Measurements from ENCODE around the gene BICD1. TPM values are rescaled to one million over a fixed set of nuclear protein-coding genes. Genes with fewer than 3 reads are reported as not detected.

BICD1 gene
- total and polyA plus RNA-seq, 2 donors (not counting 1 experiment from before 2014, with no cell fraction given): 15.2 to 93.5 TPM

DNA sequence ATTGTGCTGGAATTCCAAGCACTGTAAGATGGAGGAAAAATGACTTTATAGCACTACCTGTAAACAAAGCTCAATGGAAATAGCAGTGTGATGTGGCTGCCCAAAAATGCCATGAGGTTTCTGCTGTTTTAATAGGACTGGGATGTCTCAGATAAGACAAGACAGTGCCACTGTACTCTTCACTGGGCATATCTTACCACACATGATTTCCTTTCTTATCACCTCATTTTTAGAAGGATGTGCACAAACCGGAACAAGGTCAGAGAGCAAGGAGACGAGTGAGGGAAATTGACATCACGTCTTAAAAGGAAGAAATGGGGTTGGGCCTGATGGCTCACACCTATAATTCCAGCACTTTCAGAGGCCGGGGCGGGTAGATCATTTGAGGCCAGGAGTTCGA lies 254.3 kb downstream of the BICD1 start:
- H3K36me3 ChIP-seq (replicated peaks in 1 of 2; ENCODE audit: control extremely low read depth in 1 of 2, control insufficient read depth in 1 of 2, extremely low read depth in 1 of 2, insufficient read depth in 2 of 2, low read length in 1 of 2): no peaks in the 10 kb centered on the region
- DNase-seq (no peak), ATAC-seq (ENCODE audit: low read depth) (no peak)
- no peaks in the 10 kb centered on the region for H3K79me2 ChIP-seq (ENCODE audit: control insufficient read depth, insufficient read depth, low read length)
- 100% methylated on average over 3 of the region's 6 CpGs for WGBS (ENCODE audit: insufficient coverage)
- no peak overlapping the region for H3K27ac ChIP-seq (ENCODE audit: low read length in 2 of 2)
- no peak overlapping the region for H2AFZ ChIP-seq (ENCODE audit: insufficient read depth, low read depth, low read length, poor library complexity, severe bottlenecking)
- ChIA-PET CTCF (interaction anchor here (0.7 kb wide), 1 partner anchor 721 kb away, joined by 5 read pairs; no protein-coding TSS in a partner anchor), POLR2A (no interaction called here)
- no peaks in the 10 kb centered on the region for H3K9me3 Mint-ChIP-seq (ENCODE audit: insufficient read depth)
- H3K27me3 ChIP-seq (replicated peaks in 1 of 4; ENCODE audit: control extremely low read depth in 1 of 4, control insufficient read depth in 3 of 4, insufficient read depth in 4 of 4, low read length in 3 of 4): no peaks in the 10 kb centered on the region
- H3K4me2 ChIP-seq (replicated peaks; ENCODE audit: low read depth, low read length, poor library complexity, severe bottlenecking): no peak overlapping the region
- no peaks in the 10 kb centered on the region for H3K4me1 Mint-ChIP-seq
- H3K9ac ChIP-seq (ENCODE audit: low read length): no peak overlapping the region
- no peak overlapping the region for H3K4me3 Mint-ChIP-seq
- H3K9me3 ChIP-seq (ENCODE audit: control extremely low read depth in 1 of 3, control insufficient read depth in 2 of 3, insufficient read depth in 1 of 3, low read length in 2 of 3): no peaks in the 10 kb centered on the region
- H4K20me1 ChIP-seq (ENCODE audit: control insufficient read depth, insufficient read depth, low read length, poor library complexity, severe bottlenecking): no peaks in the 10 kb centered on the region
- no peaks in the 10 kb centered on the region for H3K4me1 ChIP-seq (ENCODE audit: control insufficient read depth in 2 of 2, insufficient read depth in 2 of 2, low read length in 2 of 2)
- no peak overlapping the region for H3K27ac Mint-ChIP-seq
- intact Hi-C loops (cut with micrococcal nuclease): loop anchor here (10.0 kb wide), 1 partner anchor 314 kb away; the partner anchor contains the start of gene DNM1L
- TF ChIP-seq, protein P1, sequence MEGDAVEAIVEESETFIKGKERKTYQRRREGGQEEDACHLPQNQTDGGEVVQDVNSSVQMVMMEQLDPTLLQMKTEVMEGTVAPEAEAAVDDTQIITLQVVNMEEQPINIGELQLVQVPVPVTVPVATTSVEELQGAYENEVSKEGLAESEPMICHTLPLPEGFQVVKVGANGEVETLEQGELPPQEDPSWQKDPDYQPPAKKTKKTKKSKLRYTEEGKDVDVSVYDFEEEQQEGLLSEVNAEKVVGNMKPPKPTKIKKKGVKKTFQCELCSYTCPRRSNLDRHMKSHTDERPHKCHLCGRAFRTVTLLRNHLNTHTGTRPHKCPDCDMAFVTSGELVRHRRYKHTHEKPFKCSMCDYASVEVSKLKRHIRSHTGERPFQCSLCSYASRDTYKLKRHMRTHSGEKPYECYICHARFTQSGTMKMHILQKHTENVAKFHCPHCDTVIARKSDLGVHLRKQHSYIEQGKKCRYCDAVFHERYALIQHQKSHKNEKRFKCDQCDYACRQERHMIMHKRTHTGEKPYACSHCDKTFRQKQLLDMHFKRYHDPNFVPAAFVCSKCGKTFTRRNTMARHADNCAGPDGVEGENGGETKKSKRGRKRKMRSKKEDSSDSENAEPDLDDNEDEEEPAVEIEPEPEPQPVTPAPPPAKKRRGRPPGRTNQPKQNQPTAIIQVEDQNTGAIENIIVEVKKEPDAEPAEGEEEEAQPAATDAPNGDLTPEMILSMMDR (IDR thresholded peaks at IDR 0.05): no peak
- TF ChIP-seq EZH2 (IDR thresholded peaks at IDR 0.05; ENCODE audit: borderline replicate concordance, insufficient read depth, low read depth, low read length, poor library complexity, severe bottlenecking): no peak
- no peak overlapping the region for H3K4me3 ChIP-seq (ENCODE audit: control extremely low read depth in 1 of 5, extremely low read depth in 1 of 5, insufficient read depth in 1 of 5, low read depth in 2 of 5, low read length in 4 of 5)
- H3K27me3 Mint-ChIP-seq: no peaks in the 10 kb centered on the region

DNA sequence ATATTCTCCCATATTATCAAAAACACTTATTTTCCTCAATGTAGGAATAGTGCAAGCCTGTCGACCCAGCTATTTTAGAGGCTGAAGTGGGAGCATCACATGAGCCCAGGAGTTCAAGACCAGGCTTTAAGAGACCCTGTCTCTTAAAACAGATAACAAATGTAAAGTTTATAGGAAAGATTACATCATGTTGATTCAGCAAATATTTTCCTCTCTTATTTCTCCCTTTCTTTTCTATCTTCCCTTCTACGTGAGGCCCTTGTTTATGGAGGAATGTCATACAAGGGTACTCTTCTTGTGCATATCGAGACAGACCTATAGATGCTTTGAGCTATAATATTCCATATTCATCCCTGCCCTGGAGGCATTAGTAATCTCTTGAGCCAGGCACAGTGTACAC lies 256.2 kb downstream of the BICD1 start:
- intact Hi-C loops (cut with micrococcal nuclease): loop anchor here (10.0 kb wide), 1 partner anchor 312 kb away; the partner anchor contains the start of gene DNM1L
- no peak for ATAC-seq (ENCODE audit: low read depth)
- DNase-seq: no peak
- H3K27me3 Mint-ChIP-seq: no peaks in the 10 kb centered on the region
- Histone ChIP-seq H3K9me3 (ENCODE audit: control extremely low read depth in 1 of 3, control insufficient read depth in 2 of 3, insufficient read depth in 1 of 3, low read length in 2 of 3) (no peaks in the 10 kb centered on the region), H3K36me3 (replicated peaks in 1 of 2; ENCODE audit: control extremely low read depth in 1 of 2, control insufficient read depth in 1 of 2, extremely low read depth in 1 of 2, insufficient read depth in 2 of 2, low read length in 1 of 2) (no peaks in the 10 kb centered on the region), H3K9ac (ENCODE audit: low read length) (no peak overlapping the region), H3K4me1 (ENCODE audit: control insufficient read depth in 2 of 2, insufficient read depth in 2 of 2, low read length in 2 of 2) (no peaks in the 10 kb centered on the region), H3K79me2 (ENCODE audit: control insufficient read depth, insufficient read depth, low read length) (no peaks in the 10 kb centered on the region), H4K20me1 (ENCODE audit: control insufficient read depth, insufficient read depth, low read length, poor library complexity, severe bottlenecking) (no peaks in the 10 kb centered on the region), H3K27me3 (replicated peaks in 1 of 4; ENCODE audit: control extremely low read depth in 1 of 4, control insufficient read depth in 3 of 4, insufficient read depth in 4 of 4, low read length in 3 of 4) (no peaks in the 10 kb centered on the region), H3K27ac (ENCODE audit: low read length in 2 of 2) (no peak overlapping the region), H3K4me3 (ENCODE audit: control extremely low read depth in 1 of 5, extremely low read depth in 1 of 5, insufficient read depth in 1 of 5, low read depth in 2 of 5, low read length in 4 of 5) (no peak overlapping the region), H2AFZ (ENCODE audit: insufficient read depth, low read depth, low read length, poor library complexity, severe bottlenecking) (no peak overlapping the region), H3K4me2 (replicated peaks; ENCODE audit: low read depth, low read length, poor library complexity, severe bottlenecking) (no peak overlapping the region)
- ChIA-PET CTCF (interaction anchor here (1.3 kb wide), 1 partner anchor 19 kb away, joined by 3 read pairs; no protein-coding TSS in a partner anchor), POLR2A (no interaction called here)
- H3K4me3 Mint-ChIP-seq: no peak overlapping the region
- TF ChIP-seq, protein P1 (IDR thresholded peaks at IDR 0.05): no peak
- TF ChIP-seq EZH2 (IDR thresholded peaks at IDR 0.05; ENCODE audit: borderline replicate concordance, insufficient read depth, low read depth, low read length, poor library complexity, severe bottlenecking): no peak
- no peaks in the 10 kb centered on the region for H3K4me1 Mint-ChIP-seq
- WGBS (ENCODE audit: insufficient coverage): no CpG with 5 or more reads among the region's 3 CpGs
- no peak overlapping the region for H3K27ac Mint-ChIP-seq
- no peaks in the 10 kb centered on the region for H3K9me3 Mint-ChIP-seq (ENCODE audit: insufficient read depth)
